HG03045 (cell line): Measurements from ENCODE around the gene OGFR.

ENCODE experiments used
- ATAC-seq: cut with Tn5 transposase; IDR thresholded peaks from one replicate; pipeline ENCODE4 v1.9.1; 2021; ENCODE audit warnings: mild to moderate bottlenecking, moderate library complexity; ENCODE audit not compliant: unreplicated experiment

Gene OGFR

GRCh38 chr20:62782149-62782892, 22.3 kb upstream of the OGFR start:
- ATAC-seq, result no peak

DNA sequence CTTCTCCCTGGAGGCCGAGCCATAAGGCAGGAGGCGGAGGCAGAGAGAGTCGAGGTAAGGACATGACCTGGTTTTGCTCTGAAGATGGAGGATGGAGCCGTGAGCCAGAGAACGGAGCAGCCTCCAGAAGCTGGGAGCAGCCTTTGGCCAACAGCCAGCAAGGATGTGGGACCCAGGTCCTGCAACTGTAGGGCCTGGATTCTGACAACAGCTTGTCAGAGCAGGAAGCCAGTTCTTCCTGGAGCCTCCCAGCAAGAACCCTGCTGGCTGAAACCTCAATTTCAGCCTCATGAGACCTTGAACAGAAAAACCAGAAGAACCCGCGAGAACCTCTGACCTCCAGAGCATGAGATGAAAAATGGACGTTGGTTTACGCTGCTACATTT, 21.7 kb upstream of the OGFR start:
- no peak for ATAC-seq

DNA sequence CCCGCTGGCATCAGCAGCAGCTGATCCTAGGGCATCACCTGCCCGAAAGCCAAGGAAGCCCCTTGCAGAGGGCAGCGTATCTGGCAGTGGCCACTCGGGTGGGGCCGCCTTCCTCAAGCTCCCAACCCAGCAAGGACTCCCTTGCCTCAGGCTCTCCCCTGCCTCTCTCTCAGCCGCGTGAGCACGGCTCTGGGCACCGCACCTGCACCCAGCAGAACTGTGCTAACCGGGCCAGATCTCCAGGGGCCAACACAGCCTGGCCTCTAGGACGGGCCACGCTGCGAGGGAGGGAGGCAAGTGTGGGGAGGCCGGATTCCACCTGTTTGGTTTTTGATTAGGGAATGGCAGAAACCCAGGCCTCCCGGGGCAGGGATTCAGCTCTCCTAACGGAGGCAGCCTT, 20.1 kb upstream of the OGFR start:
- ATAC-seq, result no peak

- no peak for ATAC-seq
These were observed 19.2 kb upstream of the OGFR start for GRCh38 chr20:62785393-62785792.

DNA sequence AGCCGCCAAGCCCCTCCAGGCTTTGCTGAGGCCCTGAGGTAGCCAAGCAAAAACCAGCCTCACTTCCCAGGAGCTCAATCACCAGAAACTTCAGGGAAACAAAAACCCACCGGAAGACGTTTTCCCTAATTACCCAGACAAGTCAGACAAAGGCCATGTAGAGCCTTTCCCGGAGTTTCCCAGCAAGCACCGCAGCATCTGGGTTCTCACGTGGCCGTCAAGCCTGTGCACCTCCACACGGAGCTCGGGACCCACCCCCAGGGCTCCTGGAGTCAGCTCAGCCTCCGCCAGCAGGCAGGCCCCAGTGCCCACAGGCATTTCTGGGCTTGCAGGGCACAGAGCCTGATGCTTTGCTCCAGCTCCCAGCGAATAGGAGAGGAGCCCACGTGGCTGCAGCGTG, 18.5 kb upstream of the OGFR start:
- no peak for ATAC-seq

DNA sequence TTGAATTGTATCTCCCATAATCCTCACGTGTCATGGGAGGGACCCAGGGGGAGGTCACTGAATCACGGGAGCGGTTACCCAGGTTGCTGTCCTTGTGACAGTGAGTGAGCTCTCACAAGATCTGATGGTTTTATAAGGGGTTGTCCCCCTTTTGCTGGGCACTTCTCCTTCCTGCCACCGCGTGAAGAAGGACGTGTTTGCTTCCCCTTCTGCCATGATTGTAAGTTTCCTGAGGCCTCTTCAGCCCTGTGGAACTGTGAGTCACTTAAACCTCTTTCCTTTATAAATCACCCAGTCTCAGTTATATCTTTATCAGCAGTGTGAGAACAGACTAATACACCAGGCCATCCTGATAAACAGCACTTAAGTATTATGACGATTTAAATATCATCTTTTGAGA, 17.3 kb upstream of the OGFR start:
- no peak for ATAC-seq

- ATAC-seq, result no peak
These were observed 16.8 kb upstream of the OGFR start for GRCh38 chr20:62787866-62788265.

GRCh38 chr20:62788607-62789006, 16.0 kb upstream of the OGFR start:
- no peak for ATAC-seq

DNA sequence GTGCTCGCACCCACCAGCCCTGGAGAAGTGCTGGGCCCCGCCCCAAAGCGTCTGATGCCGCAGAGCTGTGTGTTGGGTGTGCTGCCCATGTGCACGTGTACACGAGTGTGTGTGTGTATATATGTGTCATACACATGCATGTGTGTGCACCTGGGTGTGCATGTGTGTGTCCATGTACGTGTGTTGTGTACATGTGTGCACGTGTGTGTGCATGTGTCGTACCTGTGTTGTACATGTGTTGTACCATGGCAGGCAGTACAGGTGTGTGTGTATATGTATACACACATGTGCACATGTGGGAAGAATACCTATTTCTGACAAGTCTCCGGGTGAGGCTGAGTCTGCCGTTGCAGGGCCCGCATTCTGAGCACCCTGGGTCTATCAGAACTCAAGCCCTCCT, 14.6 kb upstream of the OGFR start:
- no peak for ATAC-seq

- ATAC-seq, result no peak
These were observed 13.1 kb upstream of the OGFR start for GRCh38 chr20:62791301-62792181.

- no peak for ATAC-seq
These were observed 12.3 kb upstream of the OGFR start for GRCh38 chr20:62792182-62792939.

GRCh38 chr20:62792940-62793756, 11.5 kb upstream of the OGFR start:
- ATAC-seq, result no peak

DNA sequence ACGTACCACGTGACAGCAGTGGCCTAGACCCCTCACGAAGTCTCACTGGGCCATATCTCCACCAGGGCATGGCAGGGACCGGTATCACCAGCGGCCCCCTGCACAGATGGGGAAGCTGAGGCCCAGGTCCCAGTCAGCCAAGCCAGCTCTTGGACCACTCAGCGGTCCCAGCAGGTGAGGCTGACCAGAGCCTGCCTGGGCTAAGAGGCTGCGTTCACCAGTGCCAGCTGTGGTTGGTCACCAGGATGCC, 11.0 kb upstream of the OGFR start:
- ATAC-seq, result peak; percentile 2

DNA sequence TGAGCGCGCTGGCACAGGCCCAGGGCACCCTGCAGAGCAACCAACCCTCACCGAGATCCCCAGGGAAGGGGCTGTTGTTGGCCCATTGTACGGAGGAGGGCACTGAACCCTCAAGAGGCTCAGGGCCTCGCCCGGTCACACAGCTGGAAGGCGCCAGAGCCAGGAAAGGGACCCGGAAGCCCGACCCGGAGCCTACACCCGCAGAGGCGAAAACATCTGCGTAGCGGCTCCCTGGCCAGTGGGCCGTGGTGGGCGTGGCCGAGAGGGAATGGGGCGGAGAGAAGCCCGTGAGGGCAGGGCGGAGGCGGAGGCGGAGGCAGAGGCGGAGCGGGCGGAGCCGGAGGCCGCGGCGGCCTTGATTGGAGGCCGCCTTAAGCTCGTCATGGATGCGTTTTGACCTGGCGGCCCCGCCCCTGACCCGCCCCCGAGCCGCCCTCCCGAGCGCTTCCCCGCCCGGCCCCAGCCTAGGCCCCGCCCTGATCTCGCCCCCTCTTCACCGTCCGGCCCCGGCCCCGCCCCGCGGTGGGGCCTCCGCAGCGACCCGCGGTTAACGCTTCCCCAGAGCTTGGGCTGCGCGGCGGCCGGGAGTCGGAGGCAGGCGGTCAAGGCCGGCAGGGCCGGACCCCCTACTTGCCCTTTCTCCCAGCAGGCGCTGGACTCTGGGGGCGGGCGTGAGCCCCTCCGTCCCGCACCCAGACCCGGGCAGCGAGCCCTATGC, 10.5 kb upstream of the OGFR start:
- peak; percentile 67 for ATAC-seq

DNA sequence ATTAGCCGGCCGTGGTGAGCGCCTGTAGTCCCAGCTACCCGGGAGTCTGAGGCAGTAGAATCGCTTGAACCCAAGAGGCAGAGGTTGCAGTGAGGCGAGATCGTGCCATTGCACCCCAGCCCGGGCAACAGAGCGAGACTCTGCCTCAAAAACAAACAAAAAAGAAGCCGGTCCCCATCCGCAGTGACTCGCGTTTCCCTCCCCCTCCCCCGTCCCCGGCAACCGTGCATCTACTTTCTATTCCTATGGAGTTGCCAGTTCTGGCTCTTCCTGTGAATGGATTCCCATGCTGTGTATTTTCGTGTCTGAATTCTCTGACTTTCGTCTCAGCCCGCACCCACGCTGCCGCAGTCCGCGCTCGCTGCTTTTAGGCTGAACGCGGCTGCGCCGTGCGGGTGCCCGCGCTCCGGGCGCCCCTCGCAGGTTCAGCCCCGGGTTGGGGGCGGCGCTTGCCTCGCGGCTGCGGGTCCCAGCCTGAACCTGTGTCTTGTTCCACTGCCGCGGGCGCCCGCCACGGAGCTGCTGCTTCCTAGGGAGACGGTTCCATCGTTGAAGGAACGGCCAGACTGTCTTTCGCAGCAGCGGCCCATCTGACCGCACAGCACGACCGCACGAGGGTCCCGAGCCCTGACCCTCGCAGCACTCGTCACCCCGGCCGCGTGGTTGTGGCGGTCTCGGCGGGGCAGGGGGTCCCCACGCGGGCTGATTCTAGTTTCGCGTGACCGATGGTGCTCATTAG, 9.4 kb upstream of the OGFR start:
- ATAC-seq, result no peak

- no peak for ATAC-seq
These were observed 7.7 kb upstream of the OGFR start for GRCh38 chr20:62796699-62797491.

DNA sequence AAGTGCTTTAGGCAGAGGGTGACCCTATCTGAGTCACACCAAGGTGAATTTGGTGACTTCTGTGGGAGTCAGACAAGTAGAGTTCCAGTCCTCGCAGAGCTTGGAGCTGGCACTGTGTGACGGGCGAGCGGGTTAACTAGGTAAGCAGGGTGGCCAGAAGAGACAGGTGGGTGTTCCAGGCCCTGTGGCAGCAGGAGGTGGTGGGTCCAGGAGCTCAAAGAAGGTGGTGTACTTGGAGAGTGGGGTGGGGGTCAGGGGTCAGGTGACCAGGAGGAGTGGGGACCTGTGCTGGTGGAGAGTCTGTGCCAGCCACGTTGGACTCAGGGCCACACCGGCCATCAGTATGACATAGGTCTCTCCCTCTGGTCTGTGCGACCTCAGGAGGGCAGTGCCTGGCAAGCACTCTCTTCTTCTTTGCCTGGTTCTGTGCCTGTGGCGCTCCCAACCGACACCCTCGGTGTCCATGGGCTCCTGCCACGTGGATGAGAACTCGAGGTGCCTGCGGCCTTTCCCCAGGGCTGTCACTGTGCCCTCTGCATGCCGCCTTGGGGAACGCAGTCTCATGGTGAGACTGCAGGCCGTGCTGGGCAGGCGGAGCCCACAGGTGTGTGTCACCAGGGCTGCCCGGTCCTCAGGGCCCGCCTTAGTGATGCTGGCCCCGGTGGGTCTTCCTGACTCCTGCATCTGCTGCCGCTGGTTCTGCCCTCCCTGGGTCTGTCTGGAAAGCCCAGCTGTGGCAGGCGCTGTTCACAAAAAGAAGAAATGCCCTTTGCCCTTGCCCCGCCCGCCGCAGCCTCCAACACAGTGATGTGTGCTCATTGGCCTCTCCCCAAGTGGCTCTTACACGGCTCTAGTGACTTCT, 6.7 kb upstream of the OGFR start:
- ATAC-seq, result no peak

DNA sequence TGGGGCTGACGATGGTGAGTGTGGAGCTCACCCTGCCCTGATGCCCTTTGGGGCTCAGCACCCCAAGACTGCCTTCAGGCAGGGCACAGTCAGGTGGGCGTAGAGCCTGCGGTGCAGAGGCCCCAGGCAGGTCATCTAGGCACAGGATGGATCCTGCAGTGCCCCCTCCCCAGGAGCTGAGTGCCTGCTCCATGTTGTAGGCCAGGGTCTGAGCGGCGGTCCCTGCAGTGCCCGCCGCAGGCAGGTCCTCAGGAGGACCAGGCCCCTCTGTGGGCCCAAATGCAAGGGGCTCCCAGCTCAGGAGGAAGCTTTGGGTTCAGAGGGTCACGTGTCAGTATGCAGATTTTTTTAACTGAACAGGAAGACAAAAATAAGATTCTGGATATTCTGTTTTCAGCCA, 5.6 kb upstream of the OGFR start:
- no peak for ATAC-seq
